T-helper 1 cell treated with Interleukin-12 subunit alpha and Interleukin-12 subunit beta and Interleukin-4 antibody, amounts not matched to agents 30 μg/mL and 1 μg/mL, for 36 hours (primary cell): Measurements from ENCODE around the gene SLC35F3.
A peak's percentile ranks its signal among the peaks of the same experiment; 100 is the strongest.

ENCODE experiments used
- H3K27ac Mint-ChIP-seq: one replicate; pipeline ENCODE4 v1.8.0; 2021; ENCODE audit warnings: mild to moderate bottlenecking, mixed read lengths
- H3K27me3 Mint-ChIP-seq: one replicate; pipeline ENCODE4 v1.8.0; 2021; ENCODE audit warnings: low read depth, mixed read lengths
- H3K36me3 Mint-ChIP-seq: one replicate; pipeline ENCODE4 v1.8.0; 2021; ENCODE audit warnings: low read depth, mixed read lengths
- H3K4me1 Mint-ChIP-seq: one replicate; pipeline ENCODE4 v1.8.0; 2021; ENCODE audit warnings: low read depth, mixed read lengths
- H3K4me3 Mint-ChIP-seq: one replicate; pipeline ENCODE4 v1.8.0; 2021; ENCODE audit warnings: mild to moderate bottlenecking, moderate library complexity, mixed read lengths
- H3K9me3 Mint-ChIP-seq: one replicate; pipeline ENCODE4 v1.8.0; 2021; ENCODE audit warnings: mixed read lengths

Gene SLC35F3

GRCh38 chr1:234373064-234373958 is 468.8 kb downstream of the SLC35F3 start, which contains the start of gene COA6:
Gene COA6 (plus strand): TSS chr1:234373456. CDS start chr1:234373467, 11 bp downstream.
- Mint-ChIP-seq H3K4me1 (peaks cover 43% of the 10 kb centered on the region), H3K27ac (peak within 1 kb of the TSS; percentile 100), H3K36me3 (peaks cover 26% of the 10 kb centered on the region), H3K9me3 (no peaks in the 10 kb centered on the region), H3K27me3 (no peaks in the 10 kb centered on the region), H3K4me3 (peak within 1 kb of the TSS; percentile 98)

DNA sequence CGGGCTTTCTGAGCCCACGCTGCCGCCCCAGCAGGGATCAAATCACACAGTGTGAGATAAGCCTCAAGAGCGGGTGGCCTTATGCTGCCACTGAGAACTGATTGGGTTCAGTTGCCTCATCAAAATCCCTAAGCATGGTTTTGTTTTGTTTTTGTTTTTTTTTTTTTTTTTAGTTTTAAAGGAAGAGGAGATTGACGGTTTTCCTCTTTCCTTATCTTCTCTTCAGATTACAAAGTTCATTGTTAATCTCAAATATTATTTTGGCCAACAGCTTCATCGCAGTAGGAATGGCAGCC is 469.4 kb downstream of the SLC35F3 start:
- peak overlapping the region; percentile 100 for H3K27ac Mint-ChIP-seq
- peak overlapping the region; percentile 98 for H3K4me3 Mint-ChIP-seq
- peaks cover 28% of the 10 kb centered on the region for H3K36me3 Mint-ChIP-seq
- H3K4me1 Mint-ChIP-seq, result peaks cover 39% of the 10 kb centered on the region
- no peaks in the 10 kb centered on the region for H3K9me3 Mint-ChIP-seq
- H3K27me3 Mint-ChIP-seq, result no peaks in the 10 kb centered on the region
